GM19455 (cell line): ENCODE measurements around the gene SEC24D.

Experiments
- ATAC-seq: cut with Tn5 transposase; IDR thresholded peaks from one replicate; pipeline ENCODE4 v1.9.1; 2021; ENCODE audit not compliant: unreplicated experiment

The SEC24D gene

GRCh38 chr4:118753685-118754084 is 82.2 kb downstream of the SEC24D start:
- no peak for ATAC-seq

- ATAC-seq, result no peak
Observed at GRCh38 chr4:118753096-118753495, 82.8 kb downstream of the SEC24D start.

GRCh38 chr4:118752551-118752950 is 83.4 kb downstream of the SEC24D start:
- ATAC-seq, result no peak

- no peak for ATAC-seq
Observed at GRCh38 chr4:118751629-118752323, 84.2 kb downstream of the SEC24D start.

- no peak for ATAC-seq
Observed at GRCh38 chr4:118749347-118749988, 86.5 kb downstream of the SEC24D start.

- no peak for ATAC-seq
Observed at GRCh38 chr4:118746251-118746919, 89.5 kb downstream of the SEC24D start.

GRCh38 chr4:118745357-118745756 is 90.6 kb downstream of the SEC24D start:
- no peak for ATAC-seq

- ATAC-seq, result no peak
Observed at GRCh38 chr4:118743867-118744266, 92.1 kb downstream of the SEC24D start.

- no peak for ATAC-seq
Observed at GRCh38 chr4:118742050-118742449, 93.9 kb downstream of the SEC24D start.

- ATAC-seq, result no peak
Observed at GRCh38 chr4:118741301-118741855, 94.5 kb downstream of the SEC24D start.

GRCh38 chr4:118740869-118741268 is 95.1 kb downstream of the SEC24D start:
- ATAC-seq, result no peak

- no peak for ATAC-seq
Observed at GRCh38 chr4:118739022-118739713, 96.8 kb downstream of the SEC24D start.

- no peak for ATAC-seq
Observed at GRCh38 chr4:118738090-118738489, 97.8 kb downstream of the SEC24D start.

- no peak for ATAC-seq
Observed at GRCh38 chr4:118736900-118737299, 99.0 kb downstream of the SEC24D start.

- no peak for ATAC-seq
Observed at GRCh38 chr4:118734491-118735205, 101.3 kb downstream of the SEC24D start.

- no peak for ATAC-seq
Observed at GRCh38 chr4:118732591-118733330, 103.2 kb downstream of the SEC24D start.

GRCh38 chr4:118730683-118731082 is 105.2 kb downstream of the SEC24D start:
- no peak for ATAC-seq

GRCh38 chr4:118729287-118730286 is 106.3 kb downstream of the SEC24D start:
- ATAC-seq, result no peak

- no peak for ATAC-seq
Observed at GRCh38 chr4:118727360-118727759, 108.6 kb downstream of the SEC24D start.
